OCI-LY1 (cell line): ENCODE results near the gene LYVE1.

Experiments
- EZH2 ChIP-seq: fragments of 200-600 bp; sonication (generic), shearing (Covaris generic); IDR thresholded peaks from 2 replicates; pipeline ENCODE4 v1.8.0; 2017; ENCODE audit warnings: borderline replicate concordance, mixed run types, mild to moderate bottlenecking, antibody characterized with exemption, low read length, moderate library complexity, mixed read lengths
- TF ChIP-seq, protein P1 (sequence below): fragments of 200-600 bp; sonication (generic), shearing (Covaris generic); IDR thresholded peaks from 2 replicates; pipeline ENCODE4 v1.5.1; 2017; ENCODE audit warnings: mild to moderate bottlenecking, antibody characterized with exemption, low read length, moderate library complexity, mixed read lengths

GRCh38 chr11:10564030-10564429 is 4.4 kb downstream of the LYVE1 start:
- TF ChIP-seq, protein P1, sequence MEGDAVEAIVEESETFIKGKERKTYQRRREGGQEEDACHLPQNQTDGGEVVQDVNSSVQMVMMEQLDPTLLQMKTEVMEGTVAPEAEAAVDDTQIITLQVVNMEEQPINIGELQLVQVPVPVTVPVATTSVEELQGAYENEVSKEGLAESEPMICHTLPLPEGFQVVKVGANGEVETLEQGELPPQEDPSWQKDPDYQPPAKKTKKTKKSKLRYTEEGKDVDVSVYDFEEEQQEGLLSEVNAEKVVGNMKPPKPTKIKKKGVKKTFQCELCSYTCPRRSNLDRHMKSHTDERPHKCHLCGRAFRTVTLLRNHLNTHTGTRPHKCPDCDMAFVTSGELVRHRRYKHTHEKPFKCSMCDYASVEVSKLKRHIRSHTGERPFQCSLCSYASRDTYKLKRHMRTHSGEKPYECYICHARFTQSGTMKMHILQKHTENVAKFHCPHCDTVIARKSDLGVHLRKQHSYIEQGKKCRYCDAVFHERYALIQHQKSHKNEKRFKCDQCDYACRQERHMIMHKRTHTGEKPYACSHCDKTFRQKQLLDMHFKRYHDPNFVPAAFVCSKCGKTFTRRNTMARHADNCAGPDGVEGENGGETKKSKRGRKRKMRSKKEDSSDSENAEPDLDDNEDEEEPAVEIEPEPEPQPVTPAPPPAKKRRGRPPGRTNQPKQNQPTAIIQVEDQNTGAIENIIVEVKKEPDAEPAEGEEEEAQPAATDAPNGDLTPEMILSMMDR: no peak
- no peak for TF ChIP-seq EZH2
